Measurements from ENCODE around the gene PAQR8.
A peak's percentile ranks its signal among the peaks of the same experiment; 100 is the strongest.

PAQR8 gene

DNA sequence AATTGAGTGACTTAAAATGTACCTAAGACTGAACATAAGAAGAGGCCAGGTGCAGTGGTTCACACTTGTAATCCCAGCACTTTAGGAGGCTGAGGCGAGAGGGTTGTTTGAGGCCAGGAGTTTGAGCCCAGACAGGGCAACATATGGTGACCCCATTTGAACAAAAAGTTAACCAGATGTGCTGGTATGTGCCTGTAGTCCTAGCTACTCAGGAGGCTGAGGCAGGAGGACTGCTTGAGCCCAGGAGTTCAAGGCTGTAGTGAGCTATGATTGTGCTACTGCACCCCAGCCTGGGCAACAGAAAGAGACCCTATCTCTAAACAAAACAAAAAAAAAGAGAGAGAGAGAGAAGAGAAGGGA, 10.1 kb upstream of the PAQR8 start:
- DNase-seq: no peak

DNA sequence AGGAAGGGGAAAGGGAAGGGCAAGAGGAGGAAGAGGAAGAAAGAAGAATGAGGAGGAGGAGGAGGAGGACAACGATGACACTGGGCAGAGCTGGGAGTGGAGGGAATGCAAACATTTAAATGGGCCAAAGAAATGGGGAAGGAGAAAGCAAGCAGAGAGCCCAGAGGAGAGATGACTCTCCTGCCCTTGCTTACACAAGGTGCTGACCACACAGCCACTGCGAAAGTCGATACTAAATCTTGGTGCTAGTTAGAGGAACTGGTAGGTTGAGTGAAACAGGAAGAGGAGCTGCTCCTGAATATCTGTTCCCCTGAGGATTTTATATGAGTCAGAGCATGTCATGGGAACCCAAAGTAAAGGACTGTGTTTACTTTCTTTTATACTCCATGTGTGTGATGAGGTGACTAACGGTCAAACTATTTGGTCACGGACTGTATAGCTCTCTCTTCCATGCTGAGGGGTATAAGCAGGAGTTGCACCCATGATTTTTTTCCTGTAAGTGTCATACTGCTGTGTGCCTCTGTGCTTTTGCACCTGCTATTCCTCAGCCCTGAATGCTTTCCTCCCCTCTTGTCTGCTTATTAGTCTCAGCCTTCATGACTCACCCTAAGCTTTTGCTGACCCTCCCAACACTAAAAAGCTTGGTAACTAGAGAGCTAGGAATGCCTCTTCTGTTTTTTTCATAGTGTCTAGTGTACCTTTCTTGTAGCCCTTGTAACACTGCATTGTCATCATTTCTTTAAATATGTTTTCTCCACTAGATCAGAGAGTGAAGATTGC, 9.5 kb upstream of the PAQR8 start:
- DNase-seq: no peak

DNA sequence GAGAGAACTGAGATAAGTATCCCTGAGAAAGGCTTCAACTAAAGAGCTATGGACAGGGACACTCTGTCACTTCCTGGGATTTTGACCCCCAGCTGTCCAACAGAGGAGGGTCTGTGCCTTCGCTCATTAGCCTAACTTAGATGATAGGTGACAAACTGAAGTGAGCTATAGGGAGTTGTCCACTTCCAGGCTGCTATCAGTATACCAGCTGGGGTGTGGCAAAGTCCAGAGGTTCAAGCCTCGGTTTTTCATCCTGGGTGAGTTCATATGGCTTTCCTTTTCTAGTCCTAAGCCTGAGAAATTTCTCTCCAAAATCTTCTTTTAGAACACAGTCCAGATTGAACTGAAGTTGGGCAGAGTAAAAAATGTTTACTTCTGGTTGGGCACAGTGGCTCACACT, 5.9 kb upstream of the PAQR8 start:
- DNase-seq: no peak

DNA sequence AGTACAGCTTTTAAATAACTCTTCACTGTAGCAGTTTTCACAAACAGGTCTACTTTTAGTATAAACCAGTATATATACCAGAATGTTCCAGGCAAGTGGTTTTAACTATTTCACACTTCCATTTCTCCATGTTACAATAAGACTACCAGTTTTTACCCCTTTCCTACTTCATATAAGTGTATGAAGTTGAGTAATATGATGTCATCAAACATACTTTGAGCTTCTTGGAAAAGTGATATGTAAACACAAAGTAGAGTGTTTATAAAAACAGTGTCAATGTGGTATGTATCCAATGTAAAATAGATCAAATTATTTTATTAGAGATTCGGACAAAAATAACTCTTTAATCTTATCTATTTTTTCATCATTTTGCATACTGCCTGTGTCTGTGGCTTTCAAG, 2.5 kb upstream of the PAQR8 start:
- no peak for DNase-seq

DNA sequence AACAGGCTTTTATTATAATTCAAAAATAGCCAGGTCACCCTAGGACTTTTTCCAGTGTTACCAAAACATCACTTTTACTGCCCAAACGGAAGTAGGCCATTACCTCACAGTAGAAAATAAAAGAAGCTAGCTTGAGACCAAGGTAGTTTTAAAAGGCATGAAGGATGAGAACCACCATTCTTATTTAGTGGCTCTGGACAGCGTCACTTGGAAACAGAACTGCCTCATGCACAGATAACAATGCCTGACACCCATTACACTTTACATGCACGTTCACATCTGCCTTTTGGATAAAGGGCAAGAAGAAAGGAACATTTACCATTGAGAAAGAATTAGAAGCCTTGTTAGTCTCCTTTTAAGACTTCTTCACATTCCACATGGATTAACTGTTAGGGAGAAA, 1.9 kb upstream of the PAQR8 start:
- DNase-seq: no peak

DNA sequence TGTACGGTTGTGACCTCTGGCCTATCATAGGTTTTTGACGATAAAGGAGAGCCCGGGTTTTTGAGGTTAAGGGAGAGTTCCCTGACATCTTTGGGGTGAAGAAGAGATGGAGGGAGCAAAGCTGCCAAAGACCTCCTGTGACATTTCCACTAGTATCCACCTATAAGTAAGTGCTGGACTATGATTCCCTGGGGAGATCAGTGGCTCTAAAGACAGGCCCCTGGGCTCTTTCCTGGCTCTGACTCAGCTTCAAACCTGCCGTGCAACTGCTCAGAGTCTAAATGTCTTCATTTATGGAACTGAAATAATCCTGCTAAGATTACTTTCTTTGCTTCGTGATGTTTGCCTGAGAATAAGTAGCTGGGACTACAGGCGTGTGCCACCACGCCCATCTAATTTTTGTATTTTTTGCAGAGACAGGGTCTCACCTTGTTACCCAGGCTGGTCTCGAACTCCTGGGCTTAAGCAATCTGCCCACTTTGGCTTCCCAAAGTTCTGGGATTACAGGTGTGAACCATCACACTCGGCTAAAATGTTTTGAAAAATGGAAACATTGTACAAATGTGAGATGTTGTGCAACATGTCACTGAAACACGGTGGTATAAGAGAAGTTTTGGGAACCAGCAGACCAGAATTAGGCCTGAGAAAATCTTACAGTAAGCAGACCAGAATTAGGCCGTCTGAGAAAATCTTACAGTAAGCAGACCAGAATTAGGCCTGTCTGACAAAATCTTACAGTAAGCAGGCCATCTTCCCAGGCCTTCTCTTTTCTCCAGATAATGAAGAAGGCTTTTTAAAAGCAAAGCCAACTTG, 1.1 kb upstream of the PAQR8 start:
- DNase-seq: no peak

DNA sequence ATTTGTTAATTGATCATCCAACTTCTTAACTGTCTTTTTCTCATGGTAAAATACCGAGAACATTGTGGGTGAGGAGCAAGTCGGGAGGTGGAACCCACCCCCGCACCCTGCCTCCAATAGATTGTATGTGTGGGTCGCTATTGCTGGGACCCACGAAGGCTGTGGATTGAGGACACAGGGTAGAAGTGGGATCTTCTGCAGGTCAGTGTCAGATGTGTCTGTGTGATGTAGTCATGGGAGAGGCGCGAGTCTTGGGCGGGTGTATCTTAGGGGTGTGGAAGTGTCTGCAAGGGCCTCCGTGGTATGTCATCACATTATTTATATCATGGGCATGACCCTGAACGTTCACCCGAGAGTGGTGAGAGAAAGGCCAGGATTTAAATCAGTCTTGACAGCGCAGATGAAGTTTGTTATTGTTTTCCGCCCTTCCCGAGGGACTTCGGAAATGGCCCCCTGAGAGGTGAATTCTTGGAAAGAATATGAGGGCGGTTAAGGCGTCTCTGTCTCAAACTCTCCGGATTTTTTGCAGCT, 472 bp upstream of the PAQR8 start:
- no peak for DNase-seq

DNA sequence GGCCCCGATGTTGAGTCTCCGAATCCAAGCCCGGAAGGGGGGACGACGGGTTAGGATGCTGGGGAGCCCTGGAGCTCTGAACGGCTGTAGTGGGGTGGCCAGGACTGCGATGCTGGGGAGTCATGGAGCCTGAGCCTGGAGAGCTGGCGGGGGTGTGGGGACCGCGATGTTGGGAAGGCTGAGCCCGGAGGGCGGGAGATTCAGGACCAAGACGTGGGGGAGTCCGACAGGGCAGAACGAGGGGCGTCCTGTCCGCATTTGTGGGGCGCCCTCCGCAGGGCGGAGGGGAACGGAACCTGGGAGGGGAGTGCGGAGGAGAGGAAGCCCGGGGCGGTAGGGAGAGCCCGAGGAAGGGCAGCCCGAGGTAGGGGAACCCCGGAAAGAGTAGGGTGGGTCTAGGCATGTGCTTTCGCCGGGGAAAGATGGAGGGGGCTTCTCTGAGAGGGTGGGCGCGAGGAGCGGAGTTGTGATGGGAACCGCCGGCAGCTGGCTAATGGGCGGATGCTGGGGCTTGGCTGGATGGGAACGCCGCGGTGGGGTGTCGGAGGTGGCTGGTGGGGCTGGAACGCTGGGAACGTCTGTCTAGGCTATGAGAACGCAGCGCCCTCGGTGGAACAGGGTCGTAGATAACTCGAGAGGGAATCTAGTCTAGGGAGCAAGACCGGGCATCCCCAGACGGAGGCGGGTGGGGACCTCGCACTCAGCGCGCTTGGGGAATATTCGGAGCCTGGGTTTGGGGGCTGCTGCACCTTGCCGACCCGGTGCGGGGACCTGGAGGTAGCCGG, 684 bp downstream of the PAQR8 start:
- peak; percentile 17 for DNase-seq

DNA sequence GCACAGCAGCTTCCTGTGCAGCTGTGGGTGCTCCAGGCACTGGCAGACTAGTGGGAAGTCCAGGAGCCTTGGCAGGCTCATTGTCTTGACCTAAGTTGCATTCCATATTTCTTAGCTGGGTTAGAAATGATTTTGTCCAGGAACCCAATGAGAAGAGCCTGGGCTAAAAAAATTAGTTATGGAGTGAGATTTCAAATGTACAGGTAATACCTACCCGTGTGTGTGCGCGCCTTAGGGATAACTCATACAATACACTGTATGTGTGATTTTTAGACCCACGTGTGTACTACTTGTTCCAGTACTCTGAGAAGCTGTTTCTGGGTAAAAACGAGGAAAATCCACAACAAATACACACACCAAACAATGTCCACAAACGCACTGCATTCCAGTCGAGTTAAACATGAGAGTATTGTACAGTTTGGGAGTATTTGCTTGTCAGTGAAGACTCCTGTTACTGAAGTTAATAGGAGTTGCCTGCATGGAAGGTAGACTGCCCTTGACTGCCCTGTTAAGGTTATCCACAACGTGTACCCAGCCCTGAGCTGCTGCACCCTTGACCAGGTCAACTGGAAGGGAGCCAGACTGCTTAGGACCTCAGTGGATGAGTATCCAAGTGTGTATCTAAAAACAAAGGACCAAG, 1.4 kb downstream of the PAQR8 start:
- DNase-seq: no peak

DNA sequence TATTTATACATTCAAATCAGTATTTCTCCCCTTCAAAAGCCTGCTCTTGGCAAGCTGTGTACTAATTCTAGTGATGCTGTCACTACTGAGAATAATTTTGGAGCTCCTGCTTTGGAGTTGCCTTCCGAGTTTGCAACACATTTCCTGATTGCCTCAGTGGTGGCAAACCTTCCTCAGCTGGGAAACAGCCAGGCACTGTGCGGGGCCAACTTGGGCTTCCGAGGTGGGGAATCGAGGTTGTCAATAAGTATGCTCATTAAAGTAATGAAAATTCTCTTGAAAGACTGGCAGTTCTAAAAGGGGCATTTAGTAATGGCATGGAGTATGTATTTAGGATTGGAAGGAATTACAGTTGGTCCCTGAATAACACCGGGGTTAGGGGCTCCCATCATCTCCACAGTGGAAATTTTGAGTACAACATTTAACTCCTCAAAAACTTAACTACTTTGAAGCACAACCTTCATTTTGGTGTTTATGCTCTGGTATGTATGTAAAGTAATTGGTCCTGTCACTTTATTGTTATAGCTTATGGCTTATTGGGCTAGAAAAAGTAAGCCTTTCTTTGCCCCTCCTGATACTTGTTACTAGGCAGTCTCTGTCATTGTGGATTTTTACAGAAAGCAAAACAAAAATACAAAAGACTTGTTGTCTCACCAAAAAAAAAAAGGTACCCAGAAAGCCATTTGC, 2.7 kb downstream of the PAQR8 start:
- DNase-seq: no peak

DNA sequence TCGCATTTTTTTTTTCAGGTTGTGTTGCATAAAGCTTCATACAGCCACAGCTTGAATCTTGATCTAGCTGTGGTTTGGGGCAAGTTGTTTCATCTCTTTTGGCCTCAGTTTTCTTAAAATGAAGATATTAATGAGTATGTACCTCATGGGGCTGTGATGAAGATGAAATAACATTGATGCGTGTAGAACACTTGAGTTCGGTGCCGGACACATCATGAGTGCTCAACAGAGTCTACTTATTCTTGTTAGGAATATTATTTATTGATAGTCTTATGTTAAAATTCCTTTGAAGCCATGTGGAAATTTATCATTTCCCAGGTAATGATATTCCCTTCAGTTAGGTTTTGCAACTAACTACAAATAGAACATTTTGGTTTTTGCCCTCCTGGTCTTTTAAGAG, 3.4 kb downstream of the PAQR8 start:
- no peak for DNase-seq

DNA sequence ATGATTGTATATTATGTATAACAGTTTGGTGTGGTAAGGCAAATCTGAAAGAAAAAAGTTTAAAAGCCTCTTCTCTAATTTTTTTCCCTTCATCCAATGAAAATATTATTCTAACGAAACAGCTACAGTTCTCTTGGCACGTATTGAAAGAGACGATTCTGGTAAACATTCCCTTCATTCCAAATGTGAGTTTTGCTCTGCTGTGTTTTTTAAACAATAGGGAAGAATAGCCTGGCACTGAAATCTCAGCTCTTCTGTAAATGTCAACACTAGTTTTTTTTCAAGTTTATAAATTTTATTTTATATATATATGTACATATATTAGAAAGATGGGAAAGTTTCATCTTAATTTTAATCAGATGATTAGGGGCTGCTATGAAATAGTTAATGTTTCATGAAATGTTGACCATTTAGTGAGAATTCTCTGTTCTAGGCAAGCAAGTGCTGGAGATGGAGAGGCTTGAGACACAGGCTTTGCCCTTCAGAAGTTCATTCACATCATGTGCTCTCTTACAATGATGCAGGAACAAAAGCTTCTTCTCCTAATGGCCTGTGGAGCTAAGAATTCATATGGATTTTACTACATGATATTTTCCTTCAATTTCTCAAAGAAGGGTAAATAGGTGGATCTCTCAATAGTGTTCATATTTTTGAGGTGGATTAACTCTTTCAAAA, 4.1 kb downstream of the PAQR8 start:
- no peak for DNase-seq

DNA sequence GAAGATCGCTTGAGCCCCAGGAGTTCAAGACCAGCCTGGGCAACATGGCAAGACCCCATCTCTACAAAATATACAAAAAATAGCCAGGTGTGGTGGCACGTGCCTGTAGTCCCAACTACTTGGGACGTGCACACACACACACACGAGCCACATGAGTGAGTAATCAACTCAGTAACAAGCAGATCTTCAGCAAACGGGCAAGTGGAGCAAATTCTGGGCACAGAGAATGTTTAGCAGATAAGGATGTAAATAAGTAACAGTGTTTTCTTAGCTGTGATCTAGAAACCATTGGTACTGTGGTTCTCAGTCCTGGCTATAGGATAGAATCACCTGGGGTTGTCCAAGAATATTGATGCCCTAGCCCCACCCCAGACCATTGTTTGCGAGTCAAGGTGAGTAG, 6.1 kb downstream of the PAQR8 start:
- DNase-seq: no peak

DNA sequence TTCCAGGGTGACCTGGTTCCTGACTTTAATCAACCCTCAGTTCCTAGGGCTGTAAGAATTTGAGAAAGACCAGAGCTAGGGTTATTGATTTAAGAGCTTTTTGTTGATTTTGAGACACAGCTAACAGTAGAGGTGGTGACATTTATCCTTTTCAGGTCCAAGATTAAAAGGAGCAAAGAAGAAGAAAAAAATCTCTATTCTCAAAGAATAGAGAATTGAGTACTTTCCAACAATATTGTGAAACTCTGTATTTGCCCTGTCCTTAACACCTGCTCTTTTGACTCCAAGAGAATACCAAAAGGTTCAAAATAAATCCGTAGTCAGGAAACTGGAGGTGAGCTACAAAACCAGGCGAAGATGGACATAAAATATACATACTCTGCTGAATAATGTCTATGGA, 7.3 kb downstream of the PAQR8 start:
- no peak for DNase-seq

DNA sequence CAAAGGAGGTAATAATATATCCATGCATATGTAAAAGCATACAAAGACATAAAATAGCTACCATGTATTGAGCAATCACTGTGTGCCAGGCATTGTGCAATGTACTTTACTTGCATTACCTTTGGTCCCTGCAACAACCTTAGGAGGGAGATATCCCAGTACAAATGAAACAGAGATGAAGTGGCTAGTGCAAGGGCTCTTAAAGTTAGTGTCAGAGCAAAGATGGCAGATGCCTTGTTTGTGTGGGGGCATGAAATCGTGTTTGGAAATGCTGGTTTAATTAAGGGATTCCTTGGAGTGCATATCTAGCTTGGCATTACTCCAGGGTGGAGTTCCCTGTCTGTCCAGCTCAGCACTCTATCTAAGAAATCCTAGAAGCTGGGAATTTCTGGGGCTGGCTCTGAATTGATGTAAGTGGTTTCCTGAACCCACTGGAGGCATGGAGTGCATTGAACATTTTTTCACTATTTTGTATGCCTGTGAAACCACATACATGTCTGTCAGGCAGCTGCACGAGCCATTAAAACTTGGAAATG, 9.8 kb downstream of the PAQR8 start:
- DNase-seq: no peak

DNA sequence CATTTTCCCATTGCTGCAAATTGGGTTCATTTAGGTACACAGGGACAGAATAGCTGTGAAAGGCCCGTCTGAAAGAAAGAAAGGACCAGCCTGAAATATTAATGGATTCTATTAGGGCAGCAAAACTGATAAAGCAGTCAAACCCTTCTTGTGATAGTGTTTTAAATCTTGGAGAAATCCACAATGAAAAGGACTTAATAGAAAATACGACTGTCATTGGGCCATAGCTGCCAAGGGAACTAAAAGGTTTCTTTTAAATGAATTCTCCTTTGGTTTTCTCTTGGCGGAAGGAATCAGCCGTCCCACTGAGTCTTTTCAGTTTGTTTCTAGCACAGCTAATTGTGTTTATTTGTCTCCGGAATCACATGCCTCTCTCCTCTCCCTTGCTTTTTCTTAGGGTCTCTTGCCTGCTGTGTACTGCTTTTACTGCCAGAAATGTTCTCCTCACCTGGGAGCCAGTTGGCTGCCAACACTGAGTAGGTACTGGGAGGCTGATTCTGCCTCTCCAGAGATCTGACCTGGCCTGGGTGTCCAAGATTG, 11.3 kb downstream of the PAQR8 start:
- no peak for DNase-seq

DNA sequence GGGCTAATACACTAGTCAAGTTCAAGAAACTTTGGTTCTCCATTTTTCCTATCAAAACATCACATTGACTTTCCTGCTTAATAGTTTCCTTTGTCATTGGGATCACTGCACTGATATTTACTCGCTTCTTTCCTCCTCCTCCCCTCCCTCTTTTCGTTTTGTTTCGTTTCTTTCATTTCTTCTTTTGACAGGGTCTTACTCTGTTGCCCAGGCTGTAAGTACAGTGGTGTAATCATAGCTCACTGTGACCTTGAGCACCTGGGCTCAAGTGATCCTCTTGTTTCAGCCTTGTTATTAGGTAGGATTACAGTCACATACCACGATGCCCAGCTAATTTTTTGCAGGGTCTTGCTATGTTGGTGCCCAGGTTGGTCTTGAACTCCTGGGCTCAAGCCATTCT, 12.3 kb downstream of the PAQR8 start:
- DNase-seq: no peak

DNA sequence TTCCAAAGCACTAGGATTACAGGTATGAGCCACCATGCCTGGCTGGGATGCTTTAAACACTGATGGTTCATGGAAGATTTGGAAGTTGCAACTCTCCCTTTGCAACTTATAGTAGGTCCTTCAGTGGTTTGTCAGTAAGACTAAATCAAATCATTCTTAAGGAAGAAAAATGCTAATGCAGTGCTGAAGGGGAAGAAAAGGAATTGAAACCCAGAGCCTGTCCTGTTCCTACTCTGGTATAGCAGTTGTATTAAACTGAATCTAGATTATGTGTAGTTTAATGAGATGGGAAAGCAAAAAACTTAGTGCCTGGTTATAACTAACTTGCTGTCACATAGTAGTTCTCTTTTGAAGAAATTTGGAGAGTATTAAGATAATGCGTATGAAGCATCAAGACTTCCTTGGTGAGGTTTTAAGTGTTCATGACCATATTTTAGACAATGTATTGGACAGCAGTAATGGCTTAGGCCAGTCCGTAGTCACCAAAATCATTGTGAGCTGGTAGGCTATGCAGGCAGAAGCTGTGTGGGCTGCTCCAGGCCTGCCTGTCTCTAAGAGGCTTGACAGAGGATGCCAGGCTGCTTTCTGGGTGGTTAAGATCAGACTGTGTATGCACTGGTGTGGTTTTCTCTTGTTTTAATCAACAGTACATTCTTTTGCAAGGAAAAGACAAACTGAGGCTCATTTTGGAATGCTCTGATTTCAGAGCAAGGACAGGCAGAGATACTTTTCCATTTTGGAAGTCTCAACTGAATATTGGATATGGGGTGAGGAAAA, 14.0 kb downstream of the PAQR8 start:
- DNase-seq: no peak

DNA sequence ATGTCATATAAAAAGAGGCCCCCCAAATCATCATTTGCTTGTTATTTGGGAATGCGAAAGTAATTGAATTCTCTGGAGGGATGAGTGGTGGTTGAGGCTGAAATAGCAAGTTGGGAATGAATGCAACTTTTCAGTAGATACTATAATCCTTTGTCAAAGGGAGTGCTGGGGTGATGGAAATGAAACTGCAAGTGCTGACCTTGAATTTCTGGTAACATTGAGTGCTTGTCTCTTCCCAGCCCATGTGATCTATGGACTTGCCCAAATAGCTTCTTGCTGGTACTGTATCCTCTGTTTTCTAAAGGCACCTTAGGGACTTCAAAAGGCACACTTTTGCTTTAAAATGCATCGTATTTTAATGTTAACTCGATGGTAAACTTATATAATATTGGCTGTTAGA, 14.8 kb downstream of the PAQR8 start:
- no peak for DNase-seq

DNA sequence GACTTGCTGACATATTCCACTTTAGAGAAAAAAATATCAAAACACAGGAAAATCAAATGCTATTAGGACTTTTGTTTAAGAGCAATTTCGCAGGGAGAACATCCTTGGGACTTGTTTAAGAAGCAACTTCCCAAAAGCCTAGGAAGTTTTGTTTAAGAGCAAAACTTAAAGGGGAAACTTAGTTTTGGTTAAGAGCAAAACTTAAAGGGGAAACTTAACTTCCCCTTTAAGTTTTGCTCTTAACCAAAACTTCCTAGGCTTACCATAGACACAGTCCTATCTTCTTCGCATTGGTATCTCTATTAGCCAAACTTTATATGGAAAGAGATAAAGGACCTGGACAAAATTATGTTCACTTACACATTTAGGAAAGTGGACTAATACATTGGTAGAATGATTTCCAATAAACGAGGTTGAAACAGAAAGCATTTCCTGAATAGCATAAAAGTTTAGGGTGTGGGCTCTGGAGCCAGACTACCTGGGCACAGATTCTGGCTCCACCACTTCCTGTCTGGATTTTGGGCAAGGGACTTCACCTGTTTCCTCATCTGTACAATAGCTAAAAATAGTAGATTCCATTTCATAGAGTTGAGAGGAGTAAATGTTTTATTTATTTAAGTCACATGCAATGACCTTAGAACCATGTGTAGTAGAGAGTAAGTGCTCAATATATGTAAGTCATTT, 15.7 kb downstream of the PAQR8 start:
- no peak for DNase-seq
